ENCODE measurements around the gene FAM83G. TPM values are rescaled to one million over a fixed set of nuclear protein-coding genes. Genes with fewer than 3 reads are reported as not detected.
A peak's percentile ranks its signal among the peaks of the same experiment; 100 is the strongest.

Gene FAM83G
- polyA plus RNA-seq, 4 donors: 6.7 to 8.6 (median 7.7) TPM

DNA sequence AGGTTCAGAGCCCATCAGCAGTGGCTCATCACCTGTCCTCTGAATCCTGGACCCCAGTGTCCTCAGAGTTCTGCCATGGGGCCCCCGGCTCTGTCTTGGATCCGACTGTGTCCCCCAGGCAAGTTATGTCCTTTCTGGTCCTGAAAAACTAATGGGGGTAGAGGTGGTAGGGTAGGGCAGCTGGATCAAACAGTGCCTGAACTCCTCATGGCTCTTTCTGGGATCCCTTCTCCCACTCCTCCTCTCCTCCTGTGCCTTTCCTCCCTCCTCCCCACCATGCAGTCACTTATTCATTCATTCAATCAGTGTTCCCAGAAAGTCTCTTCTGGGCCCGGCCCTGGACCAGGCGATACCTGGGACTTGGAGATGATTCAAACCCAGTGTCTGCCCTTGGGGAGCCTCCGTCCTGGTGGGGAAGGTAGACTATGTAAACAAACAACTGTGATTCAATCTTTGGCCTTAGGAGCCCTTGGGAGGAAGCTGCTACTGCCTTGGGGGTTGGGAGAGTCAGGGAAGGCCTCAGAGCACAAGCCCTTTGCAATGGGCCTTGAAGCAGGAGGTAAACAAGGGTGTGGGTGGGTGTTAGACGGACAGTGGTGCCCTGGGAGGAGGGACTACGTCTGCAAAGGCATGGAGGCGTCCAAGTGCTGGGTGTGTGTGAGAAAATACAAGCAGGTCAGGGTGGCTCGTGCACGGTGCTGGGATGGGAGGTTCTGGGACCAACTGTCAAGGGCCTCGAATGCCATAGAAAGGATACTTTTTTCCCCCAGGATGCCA is 6.4 kb upstream of the FAM83G start:
- no peak for DNase-seq (ENCODE audit: low read depth in 4 of 4, low spot score in 2 of 4)

- no peak for DNase-seq (ENCODE audit: low read depth in 4 of 4, low spot score in 2 of 4)
Measured at GRCh38 chr17:19009970-19010369, 5.4 kb upstream of the FAM83G start.

DNA sequence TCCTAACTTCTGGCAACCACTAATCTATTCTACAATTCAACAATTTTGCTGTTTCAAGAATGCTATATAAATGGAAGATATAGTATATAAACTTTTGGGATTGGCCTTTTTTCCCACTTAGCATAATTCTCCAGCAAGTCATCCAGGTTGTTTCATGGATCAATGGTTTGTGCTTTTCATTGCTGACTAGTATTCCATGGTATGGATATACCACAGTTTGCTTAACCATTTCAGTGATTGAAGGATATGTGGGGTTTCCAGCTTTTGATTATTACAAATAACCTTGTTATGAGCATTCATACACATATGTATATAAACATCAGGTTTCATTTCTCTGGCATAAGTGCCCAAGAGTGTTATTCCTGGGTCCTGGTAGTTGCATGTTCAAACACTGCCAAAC is 2.1 kb upstream of the FAM83G start:
- no peak for DNase-seq (ENCODE audit: low read depth in 4 of 4, low spot score in 2 of 4)

GRCh38 chr17:19005789-19006430 is 1.3 kb upstream of the FAM83G start:
- no peak for DNase-seq (ENCODE audit: low read depth in 4 of 4, low spot score in 2 of 4)

DNA sequence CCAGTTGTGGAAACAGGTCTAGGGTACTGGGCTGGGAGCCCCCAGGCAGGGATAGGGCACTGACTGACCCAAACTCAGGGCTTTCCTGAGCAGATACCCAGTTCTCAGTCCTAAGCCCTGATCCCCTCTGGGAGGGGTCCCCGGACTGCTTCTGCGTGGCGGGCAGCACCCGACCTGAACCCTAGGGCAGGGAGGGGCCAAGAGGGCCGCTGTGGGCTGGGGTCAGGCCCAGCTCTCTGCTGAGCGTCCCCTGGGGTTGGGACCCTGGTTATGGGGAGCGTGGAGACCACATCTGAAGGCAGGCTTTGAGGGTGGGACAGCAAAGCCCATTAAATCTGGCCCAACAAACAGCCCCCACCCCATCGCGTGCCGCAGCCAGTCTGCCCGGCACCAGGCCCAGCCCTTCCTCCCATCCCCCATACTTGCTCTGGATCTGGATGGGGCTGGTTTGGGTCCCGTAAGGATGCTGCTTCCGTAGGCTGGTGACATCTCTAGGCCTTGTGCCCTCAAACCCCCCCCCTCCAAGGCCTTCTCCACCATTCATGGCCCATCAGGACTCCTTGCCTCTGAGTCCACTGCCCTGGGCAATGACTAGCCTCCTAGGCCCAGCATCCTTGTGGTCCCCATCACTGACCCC is 691 bp upstream of the FAM83G start:
- no peak for DNase-seq (ENCODE audit: low read depth in 4 of 4, low spot score in 2 of 4)

- DNase-seq (ENCODE audit: low read depth in 4 of 4, low spot score in 2 of 4): peak in 1 of 4 donors; percentile 31
Measured at GRCh38 chr17:19003543-19004420, 782 bp downstream of the FAM83G start.

GRCh38 chr17:19002805-19003542 is 1.6 kb downstream of the FAM83G start:
- no peak for DNase-seq (ENCODE audit: low read depth in 4 of 4, low spot score in 2 of 4)

DNA sequence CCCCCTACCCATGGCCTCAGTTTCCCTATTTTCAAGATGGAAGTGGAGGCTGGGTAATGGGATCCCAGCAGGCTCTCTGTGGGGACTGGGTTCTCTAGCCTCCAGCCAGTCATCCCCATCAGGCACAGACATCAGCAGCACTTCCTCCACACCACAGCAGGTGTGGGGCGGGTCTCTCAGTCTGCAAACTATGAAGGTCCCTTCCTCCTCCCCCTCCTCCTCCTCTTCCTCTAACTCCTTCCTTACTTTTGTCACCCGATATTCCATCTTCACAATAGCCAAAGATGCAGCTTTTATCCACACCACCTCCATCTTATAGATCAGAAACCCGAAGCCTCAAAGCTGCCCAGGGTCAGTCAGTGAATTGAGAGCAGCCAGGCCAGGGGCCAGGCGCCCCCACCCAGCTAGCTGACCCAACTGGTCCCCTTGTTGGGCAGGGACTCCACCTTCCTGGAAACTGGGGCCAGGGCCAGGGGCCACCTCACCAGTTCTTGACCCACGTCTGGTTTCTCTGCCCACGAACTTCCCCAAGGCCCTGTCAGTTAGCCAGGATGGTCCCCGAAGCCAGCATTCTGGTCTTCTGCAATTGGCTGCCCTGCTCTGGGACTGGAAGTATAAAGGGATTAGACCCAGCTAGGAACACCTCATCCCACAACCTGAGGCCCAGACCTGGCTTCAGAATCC is 2.5 kb downstream of the FAM83G start:
- no peak for DNase-seq (ENCODE audit: low read depth in 4 of 4, low spot score in 2 of 4)

DNA sequence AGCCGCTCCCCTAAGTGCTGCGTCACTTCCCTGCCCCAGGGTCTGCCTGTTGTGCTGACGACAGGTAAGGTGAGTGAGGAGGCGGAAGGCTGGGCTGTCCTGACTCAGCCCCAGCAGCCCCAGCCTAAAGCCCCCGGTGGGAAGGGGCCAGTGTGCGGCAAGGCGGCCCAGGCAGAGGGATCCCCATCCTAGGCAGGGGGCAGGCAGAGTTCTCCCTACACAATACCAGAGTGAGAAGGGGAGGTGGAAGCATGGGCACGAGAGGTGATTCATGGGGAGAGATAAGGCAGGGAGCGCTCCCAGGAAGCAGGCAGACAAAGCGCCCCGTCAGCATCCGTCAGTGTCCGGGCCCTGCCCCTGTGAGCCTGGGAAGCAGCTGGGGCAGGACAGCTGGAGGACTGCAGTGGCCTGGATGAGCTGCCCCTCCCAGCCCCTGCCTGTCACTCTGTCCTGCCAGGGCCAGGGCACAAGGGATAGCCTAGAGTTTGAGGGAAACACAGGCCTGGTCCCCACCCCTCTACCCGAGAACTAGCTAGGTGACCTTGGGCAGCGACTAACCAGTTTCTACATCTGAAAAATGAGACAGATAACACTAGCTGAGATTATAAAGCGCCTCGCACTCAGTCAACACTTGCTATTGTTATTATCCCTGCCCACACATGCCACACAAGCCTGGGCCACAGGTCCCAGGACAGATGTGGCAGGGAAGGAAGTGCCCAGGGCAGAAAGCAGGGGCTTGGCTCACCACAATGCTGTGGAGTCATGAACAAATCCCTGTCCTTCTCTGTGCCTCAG is 3.8 kb downstream of the FAM83G start:
- DNase-seq (ENCODE audit: low read depth in 4 of 4, low spot score in 2 of 4): no peak

DNA sequence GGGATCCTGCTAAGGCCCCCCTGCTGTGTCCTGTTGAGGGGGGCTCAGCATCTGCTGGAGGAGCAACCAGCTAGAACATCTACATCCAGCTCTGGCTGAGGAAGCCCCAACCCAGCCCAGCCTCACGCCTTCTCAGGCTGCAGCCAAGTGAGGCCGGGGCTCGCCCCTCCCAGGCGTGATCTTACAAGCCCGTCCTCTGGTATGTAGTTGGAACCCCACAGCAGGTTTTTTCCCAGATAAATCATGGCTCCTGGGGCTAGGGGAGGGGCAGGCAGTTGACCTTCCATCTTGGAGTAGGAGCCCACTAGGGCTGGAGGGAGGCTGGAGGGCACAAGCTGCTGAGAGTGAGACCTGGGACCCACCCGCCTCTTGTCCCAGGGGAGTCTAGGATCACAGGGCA is 4.7 kb downstream of the FAM83G start:
- no peak for DNase-seq (ENCODE audit: low read depth in 4 of 4, low spot score in 2 of 4)

GRCh38 chr17:18999394-18999793 is 5.2 kb downstream of the FAM83G start:
- DNase-seq (ENCODE audit: low read depth in 4 of 4, low spot score in 2 of 4): no peak

DNA sequence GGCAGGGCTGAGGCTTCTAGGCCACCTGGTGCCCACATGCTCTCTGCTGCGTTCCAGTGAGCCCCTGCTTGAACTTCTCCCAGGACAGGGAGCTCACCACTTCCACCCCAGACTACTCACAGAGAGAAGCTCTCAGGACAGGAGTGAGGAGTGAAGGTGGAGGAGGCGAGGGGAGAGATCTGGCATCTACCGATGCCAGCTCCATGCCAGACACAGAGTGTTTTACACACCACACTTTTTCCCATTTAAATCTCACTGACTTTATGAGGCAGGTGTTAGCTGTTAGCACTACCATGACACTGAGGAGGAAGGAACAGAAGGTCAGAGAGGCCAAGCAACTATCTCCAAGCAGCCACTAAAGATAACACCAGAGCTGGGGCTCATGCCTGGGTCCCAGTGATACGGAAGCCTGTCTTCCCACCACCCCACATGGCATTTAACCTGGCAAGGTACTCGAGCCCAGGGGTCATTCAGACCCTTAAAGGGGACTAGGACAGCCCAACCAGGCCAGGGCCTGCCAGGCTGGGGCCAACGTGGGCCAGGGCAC is 6.8 kb downstream of the FAM83G start:
- DNase-seq (ENCODE audit: low read depth in 4 of 4, low spot score in 2 of 4): no peak

- DNase-seq (ENCODE audit: low read depth in 4 of 4, low spot score in 2 of 4): no peak
Measured at GRCh38 chr17:18996458-18996857, 8.1 kb downstream of the FAM83G start.

GRCh38 chr17:18995220-18995619 is 9.3 kb downstream of the FAM83G start:
- no peak for DNase-seq (ENCODE audit: low read depth in 4 of 4, low spot score in 2 of 4)

DNA sequence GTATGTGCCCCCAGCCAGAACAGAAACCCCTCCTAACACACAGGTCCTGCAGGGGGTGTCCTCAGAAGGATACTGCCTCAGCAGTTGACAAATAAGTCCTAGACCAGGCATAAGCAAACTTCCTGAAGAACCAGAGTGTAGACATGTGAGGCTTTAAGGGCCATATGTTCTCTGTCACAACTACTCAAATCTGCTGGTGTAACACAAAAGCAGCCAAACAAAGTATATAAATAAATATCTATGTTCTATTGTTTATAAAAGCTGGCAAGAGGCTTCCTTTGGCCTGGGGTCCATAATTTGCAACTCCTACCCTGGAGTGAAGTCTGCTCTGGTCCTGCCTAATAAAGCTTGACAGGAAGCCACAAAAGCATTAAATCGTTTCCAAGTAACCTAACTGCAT is 9.9 kb downstream of the FAM83G start:
- peak in 1 of 4 donors; percentile 21 for DNase-seq (ENCODE audit: low read depth in 4 of 4, low spot score in 2 of 4)

DNA sequence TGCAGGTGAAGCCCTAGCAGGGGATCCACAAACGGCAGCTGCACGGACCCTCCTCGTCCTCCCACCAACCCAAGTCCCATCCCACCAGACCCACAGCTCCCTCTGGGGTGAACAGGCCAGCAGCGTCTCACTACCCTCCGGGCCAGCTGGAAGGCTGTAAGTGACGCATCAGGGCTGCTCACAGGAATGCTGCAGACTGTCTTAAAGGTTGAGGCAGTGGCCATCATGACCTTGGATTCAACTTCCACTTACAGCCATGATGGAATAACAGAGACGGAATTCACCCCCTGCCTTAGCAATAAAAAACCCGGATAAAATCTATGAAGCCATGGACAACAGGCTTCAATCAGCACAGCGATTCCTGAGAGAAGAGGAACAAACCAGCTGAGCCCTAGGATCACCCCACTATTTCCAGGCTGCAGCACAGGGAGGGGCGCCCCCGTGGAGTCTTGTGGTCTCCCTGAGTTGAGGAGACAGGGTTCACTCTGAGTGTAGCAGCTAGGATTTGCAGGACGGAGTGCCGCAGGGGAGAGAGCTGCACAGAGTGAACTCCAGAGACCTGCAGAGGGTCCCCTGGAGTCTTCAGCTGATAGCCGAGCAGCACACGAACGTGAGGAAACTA is 10.5 kb downstream of the FAM83G start:
- DNase-seq (ENCODE audit: low read depth in 4 of 4, low spot score in 2 of 4): peak in 1 of 4 donors; percentile 23

DNA sequence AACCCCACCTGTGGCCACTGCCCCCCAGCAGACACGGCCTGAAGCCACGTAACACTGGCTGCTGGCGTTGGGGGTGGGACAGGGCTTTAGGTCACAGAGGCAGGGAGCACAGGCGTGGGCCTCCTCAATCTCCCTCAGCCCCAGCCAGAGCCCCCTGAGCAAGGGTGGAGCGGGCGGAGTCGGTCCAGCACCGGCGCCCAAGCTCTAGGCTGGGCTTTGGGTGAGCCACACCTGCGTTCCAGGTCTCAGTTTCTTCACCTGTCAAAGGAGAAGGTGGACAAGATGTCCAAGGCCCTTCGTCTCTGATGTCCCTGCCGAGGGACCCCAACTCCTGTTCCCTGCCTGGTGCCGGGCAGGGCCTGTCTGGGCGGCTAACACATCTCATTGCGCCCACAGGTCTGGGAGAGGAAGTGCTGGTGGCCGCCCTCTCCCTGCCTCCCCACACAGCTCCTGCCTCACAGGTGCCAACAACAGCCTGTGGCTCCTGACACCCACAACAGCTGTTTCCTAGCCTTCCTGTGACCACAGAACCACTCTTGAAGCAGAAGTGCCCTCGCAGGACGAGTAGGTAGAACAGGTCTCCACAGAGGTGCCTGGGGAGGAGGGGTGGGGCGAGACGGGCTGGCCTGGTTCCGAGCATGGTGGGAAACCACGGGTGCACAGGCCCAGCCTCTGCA is 12.0 kb downstream of the FAM83G start:
- no peak for DNase-seq (ENCODE audit: low read depth in 4 of 4, low spot score in 2 of 4)
